ENCODE measurements around the gene TBCCD1. TPM values are rescaled to one million over a fixed set of nuclear protein-coding genes. Genes with fewer than 3 reads are reported as not detected.

The TBCCD1 gene
- total and polyA plus RNA-seq, 2 experiments from 2014 or later: 5.8 to 16.7 TPM

DNA sequence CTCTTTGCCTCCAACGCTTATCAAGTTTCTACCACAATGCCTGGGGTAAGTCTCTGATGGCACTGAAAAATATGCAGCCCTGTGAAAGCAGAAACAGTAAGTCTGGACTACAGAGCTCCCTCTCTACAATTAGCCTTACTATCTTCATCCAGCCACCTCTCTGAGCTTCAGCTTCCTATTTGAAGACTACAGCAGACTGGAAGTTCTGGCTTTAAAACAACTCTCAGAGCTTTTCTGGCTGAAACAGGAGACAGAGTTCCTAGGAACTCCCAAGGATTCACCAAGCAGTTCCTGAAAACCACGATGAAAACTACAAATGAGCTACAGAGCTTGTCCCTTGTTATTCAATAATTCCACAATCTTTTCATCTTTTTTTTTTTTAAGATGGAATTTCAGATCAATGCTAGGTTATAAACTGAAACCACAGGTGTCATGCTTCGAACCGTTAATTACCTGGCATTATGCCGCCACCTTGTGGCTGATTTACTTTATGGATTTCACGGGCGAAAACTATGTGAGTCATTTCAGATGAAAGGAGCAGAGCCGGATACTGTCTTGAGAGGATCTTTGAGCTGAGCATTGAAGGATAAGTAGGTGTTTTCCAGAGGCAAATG, 26.8 kb downstream of the TBCCD1 start:
- Histone ChIP-seq H3K4me2 (no peak overlapping the region), H3F3A (replicated peaks; ENCODE audit: low read depth) (no peaks in the 10 kb centered on the region), H3K9me2 (ENCODE audit: insufficient read depth) (no peaks in the 10 kb centered on the region), H3K36me3 (ENCODE audit: insufficient read depth) (no peaks in the 10 kb centered on the region), H2AFZ (no peak overlapping the region), H4K20me1 (replicated peaks; ENCODE audit: insufficient read depth) (no peaks in the 10 kb centered on the region), H3K27ac (ENCODE audit: low read depth) (no peak overlapping the region), H3K27me3 (ENCODE audit: insufficient read depth) (no peaks in the 10 kb centered on the region), H3K4me1 (ENCODE audit: insufficient read depth) (no peaks in the 10 kb centered on the region), H3K79me2 (replicated peaks; ENCODE audit: insufficient read depth) (no peaks in the 10 kb centered on the region), H3K4me3 (no peak overlapping the region)
- H3K4me1 Mint-ChIP-seq: peaks cover 5% of the 10 kb centered on the region; the same call in 1 of the 3 replicates
- TF ChIP-seq, protein P1, sequence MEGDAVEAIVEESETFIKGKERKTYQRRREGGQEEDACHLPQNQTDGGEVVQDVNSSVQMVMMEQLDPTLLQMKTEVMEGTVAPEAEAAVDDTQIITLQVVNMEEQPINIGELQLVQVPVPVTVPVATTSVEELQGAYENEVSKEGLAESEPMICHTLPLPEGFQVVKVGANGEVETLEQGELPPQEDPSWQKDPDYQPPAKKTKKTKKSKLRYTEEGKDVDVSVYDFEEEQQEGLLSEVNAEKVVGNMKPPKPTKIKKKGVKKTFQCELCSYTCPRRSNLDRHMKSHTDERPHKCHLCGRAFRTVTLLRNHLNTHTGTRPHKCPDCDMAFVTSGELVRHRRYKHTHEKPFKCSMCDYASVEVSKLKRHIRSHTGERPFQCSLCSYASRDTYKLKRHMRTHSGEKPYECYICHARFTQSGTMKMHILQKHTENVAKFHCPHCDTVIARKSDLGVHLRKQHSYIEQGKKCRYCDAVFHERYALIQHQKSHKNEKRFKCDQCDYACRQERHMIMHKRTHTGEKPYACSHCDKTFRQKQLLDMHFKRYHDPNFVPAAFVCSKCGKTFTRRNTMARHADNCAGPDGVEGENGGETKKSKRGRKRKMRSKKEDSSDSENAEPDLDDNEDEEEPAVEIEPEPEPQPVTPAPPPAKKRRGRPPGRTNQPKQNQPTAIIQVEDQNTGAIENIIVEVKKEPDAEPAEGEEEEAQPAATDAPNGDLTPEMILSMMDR (conservative IDR thresholded peaks at IDR 0.05; ENCODE audit: low read depth in 2 of 2): peak; percentile 90 to 97
- no peak for TF ChIP-seq STAT1 (IDR thresholded peaks at IDR 0.05; ENCODE audit: unreplicated experiment)
- H3K4me3 Mint-ChIP-seq: no peak overlapping the region
- no peaks in the 10 kb centered on the region for H3K36me3 Mint-ChIP-seq (ENCODE audit: low read depth)
- H3K9me3 Mint-ChIP-seq: no peaks in the 10 kb centered on the region
- peak overlapping the region; percentile 52 for H3K27ac Mint-ChIP-seq
- peak; percentile 93 for DNase-seq (ENCODE audit: low spot score)
- ATAC-seq: peak; percentile 90
- H3K27me3 Mint-ChIP-seq (ENCODE audit: insufficient read depth, low read depth, poor library complexity): no peaks in the 10 kb centered on the region

DNA sequence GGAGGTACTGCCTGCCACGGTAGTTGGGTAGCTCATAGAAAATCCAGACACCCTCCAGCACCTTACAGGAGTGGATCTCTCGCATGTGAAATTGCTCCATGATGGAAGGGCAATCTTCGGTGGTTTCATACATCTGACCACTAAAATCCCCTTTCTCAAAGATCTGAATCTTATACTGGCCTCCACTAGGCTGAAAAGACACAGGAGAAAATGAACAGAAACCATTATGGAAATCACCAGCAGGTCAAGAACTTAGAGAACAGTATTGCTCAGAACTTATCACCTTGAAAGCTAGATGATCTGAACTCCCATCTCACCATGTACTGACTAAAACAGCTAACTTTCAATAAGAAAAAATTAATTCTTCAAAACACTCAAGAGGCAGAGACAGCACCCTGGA, 28.4 kb downstream of the TBCCD1 start:
- no peak overlapping the region for H3K27ac ChIP-seq (ENCODE audit: low read depth)
- H3K27me3 ChIP-seq (ENCODE audit: insufficient read depth): no peaks in the 10 kb centered on the region
- H3K4me3 Mint-ChIP-seq: no peak overlapping the region
- H3K79me2 ChIP-seq (replicated peaks; ENCODE audit: insufficient read depth): no peaks in the 10 kb centered on the region
- no peak overlapping the region for H2AFZ ChIP-seq
- H3K4me1 ChIP-seq (ENCODE audit: insufficient read depth): no peaks in the 10 kb centered on the region
- no peaks in the 10 kb centered on the region for H4K20me1 ChIP-seq (replicated peaks; ENCODE audit: insufficient read depth)
- H3K9me3 Mint-ChIP-seq: no peaks in the 10 kb centered on the region
- peaks cover 5% of the 10 kb centered on the region; the same call in 1 of the 3 replicates for H3K4me1 Mint-ChIP-seq
- H3K36me3 ChIP-seq (ENCODE audit: insufficient read depth): no peaks in the 10 kb centered on the region
- no peak overlapping the region for H3K27ac Mint-ChIP-seq
- no peaks in the 10 kb centered on the region for H3K27me3 Mint-ChIP-seq (ENCODE audit: insufficient read depth, low read depth, poor library complexity)
- no peak overlapping the region for H3K4me3 ChIP-seq
- no peak for TF ChIP-seq JUNB (IDR thresholded peaks at IDR 0.05; ENCODE audit: unreplicated experiment)
- no peak for TF ChIP-seq EZH2phosphoT487 (IDR thresholded peaks at IDR 0.05; ENCODE audit: unreplicated experiment)
- TF ChIP-seq, protein P1 (conservative IDR thresholded peaks at IDR 0.05; ENCODE audit: low read depth in 2 of 2): no peak
- TF ChIP-seq EZH2 (IDR thresholded peaks at IDR 0.05; ENCODE audit: low read depth, unreplicated experiment): no peak
- TF ChIP-seq POLR2AphosphoS5 (IDR thresholded peaks at IDR 0.05; ENCODE audit: low read depth): no peak
- no peak for TF ChIP-seq ZNF114 (CRISPR knock-in tag; IDR thresholded peaks at IDR 0.05)
- H3K4me2 ChIP-seq: no peak overlapping the region
- ATAC-seq (no peak), DNase-seq (ENCODE audit: low spot score) (no peak)
- no peaks in the 10 kb centered on the region for H3F3A ChIP-seq (replicated peaks; ENCODE audit: low read depth)
- no peaks in the 10 kb centered on the region for H3K36me3 Mint-ChIP-seq (ENCODE audit: low read depth)
- H3K9me2 ChIP-seq (ENCODE audit: insufficient read depth): no peaks in the 10 kb centered on the region

Data from GM23338 (cell line).